Fibroblast of the aortic adventitia (primary cell): ENCODE data around the gene GGTA1. TPM values are rescaled to one million over a fixed set of nuclear protein-coding genes. Genes with fewer than 3 reads are reported as not detected.

ENCODE experiments used
- DNase-seq: peaks from one replicate; pipeline ENCODE4 v3.0.0-alpha.2; 2010; ENCODE audit warnings: low read depth
- H3K4me3 ChIP-seq: 2 replicates; pipeline ENCODE4 v1.5.1; 2011; ENCODE audit warnings: low read depth, mild to moderate bottlenecking, control low read depth, low read length, moderate library complexity
- total RNA-seq: library from RNA; depleted of rRNA; stranded (reverse); fragments of >200 nt; gene quantifications from 2 replicates; pipeline ENCODE4 v1.2.3, GENCODE V29; 2012; ENCODE audit warnings: low replicate concordance
- TF ChIP-seq, protein P1 (sequence below): IDR thresholded peaks from 2 replicates; pipeline ENCODE4 v1.5.1; 2011; ENCODE audit warnings: mild to moderate bottlenecking, low read length, control low read depth, inconsistent platforms; ENCODE audit not compliant: insufficient read depth

The GGTA1 gene
- total RNA-seq, 1 donor: 0.18 TPM

DNA sequence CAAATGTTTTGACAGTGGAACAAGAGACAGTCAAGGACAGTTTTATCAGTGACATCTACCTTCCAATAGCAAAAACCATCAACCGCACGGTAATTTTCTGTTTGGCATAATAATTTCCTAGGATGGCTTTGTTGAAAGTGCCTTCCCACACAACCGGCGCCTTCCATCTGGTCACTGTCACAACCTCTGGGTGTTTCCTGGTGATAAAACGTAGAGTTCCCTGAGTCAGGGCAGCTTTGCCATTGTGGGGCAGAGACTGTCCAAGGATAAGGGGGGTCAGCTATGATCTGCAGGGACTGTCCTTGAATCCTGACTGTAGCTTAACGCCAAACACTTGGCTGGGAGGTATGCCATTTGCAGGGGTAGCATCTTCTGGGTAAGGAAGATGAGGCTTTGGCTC lies 47.6 kb downstream of the GGTA1 start:
- no peak overlapping the region for H3K4me3 ChIP-seq
- DNase-seq: no peak
- TF ChIP-seq, protein P1, sequence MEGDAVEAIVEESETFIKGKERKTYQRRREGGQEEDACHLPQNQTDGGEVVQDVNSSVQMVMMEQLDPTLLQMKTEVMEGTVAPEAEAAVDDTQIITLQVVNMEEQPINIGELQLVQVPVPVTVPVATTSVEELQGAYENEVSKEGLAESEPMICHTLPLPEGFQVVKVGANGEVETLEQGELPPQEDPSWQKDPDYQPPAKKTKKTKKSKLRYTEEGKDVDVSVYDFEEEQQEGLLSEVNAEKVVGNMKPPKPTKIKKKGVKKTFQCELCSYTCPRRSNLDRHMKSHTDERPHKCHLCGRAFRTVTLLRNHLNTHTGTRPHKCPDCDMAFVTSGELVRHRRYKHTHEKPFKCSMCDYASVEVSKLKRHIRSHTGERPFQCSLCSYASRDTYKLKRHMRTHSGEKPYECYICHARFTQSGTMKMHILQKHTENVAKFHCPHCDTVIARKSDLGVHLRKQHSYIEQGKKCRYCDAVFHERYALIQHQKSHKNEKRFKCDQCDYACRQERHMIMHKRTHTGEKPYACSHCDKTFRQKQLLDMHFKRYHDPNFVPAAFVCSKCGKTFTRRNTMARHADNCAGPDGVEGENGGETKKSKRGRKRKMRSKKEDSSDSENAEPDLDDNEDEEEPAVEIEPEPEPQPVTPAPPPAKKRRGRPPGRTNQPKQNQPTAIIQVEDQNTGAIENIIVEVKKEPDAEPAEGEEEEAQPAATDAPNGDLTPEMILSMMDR: no peak

- TF ChIP-seq, protein P1: no peak
- H3K4me3 ChIP-seq: no peak overlapping the region
- no peak for DNase-seq
Observed at GRCh38 chr9:121451586-121451985, 48.1 kb downstream of the GGTA1 start.

- H3K4me3 ChIP-seq: no peak overlapping the region
- TF ChIP-seq, protein P1: no peak
- DNase-seq: no peak
Observed at GRCh38 chr9:121450241-121450640, 49.4 kb downstream of the GGTA1 start.

- TF ChIP-seq, protein P1: no peak
- no peak overlapping the region for H3K4me3 ChIP-seq
- no peak for DNase-seq
Observed at GRCh38 chr9:121449786-121450185, 49.9 kb downstream of the GGTA1 start.

DNA sequence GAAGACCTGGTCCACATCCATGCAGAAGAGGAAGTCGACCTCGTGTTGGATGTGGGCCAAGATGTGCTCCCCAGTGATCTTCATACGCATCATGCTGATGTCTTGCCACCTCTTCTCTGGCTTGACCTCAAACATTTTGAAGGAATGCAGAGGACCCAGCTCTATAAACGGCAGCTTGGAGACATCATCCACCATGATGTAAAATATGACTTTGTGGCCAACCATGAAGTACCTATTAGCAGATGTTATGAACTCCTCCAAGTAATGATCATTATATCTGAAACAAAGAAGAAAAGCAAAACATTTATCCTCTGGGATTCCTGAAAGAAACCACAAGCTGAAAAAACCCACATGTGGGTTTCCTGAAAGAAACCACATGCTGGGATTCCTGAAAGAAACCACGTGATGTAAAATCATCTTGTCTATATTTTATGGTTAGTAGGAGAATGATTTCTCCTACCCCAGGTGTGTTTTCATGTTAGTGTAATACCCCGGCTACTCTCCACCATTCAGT lies 52.3 kb downstream of the GGTA1 start:
- TF ChIP-seq, protein P1: no peak
- peak; percentile 70 for DNase-seq
- H3K4me3 ChIP-seq: no peak overlapping the region

DNA sequence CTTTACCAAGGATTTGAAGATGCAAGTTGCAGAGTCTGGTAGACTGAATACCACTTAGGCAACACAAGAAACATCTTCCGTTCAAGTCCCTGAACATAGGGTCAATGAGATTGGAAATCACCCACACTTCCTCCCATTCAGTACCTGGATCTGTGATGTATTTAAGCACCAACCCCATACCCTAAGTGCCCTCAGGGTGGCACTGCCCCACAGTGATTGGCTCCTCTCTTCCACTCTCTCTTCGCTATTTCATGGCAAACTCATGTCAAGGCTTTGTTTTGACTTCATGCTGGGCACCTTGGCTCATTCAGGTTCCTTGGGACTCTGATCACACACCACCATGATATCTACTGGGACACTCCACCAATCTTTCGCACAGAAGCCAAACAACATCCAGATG lies 53.7 kb downstream of the GGTA1 start:
- DNase-seq: no peak
- TF ChIP-seq, protein P1: no peak
- H3K4me3 ChIP-seq: no peak overlapping the region

- TF ChIP-seq, protein P1: no peak
- DNase-seq: no peak
- H3K4me3 ChIP-seq: no peak overlapping the region
Observed at GRCh38 chr9:121443981-121444380, 55.7 kb downstream of the GGTA1 start.
